Tibial nerve (tissue), 4 donors: Measurements from ENCODE around the gene PLCB1. TPM values are rescaled to one million over a fixed set of nuclear protein-coding genes. Genes with fewer than 3 reads are reported as not detected.

Source experiments
- DNase-seq, 2 donors: peaks; one replicate each; pipeline ENCODE4 v3.0.0-alpha.2; 2019; ENCODE audit warnings: low spot score in 2 of 2
- H3K27ac ChIP-seq, 4 donors: fragments of 200-600 bp; sonication (generic) in 3 of 4; one replicate each; pipeline ENCODE4 v1.5.1; 2017 to 2019; ENCODE audit warnings: mild to moderate bottlenecking in 1 of 4
- H3K27me3 ChIP-seq, 2 donors: fragments of 200-600 bp; sonication (generic) in 1 of 2; one replicate each; pipeline versions ENCODE4 v1.5.1 to v1.6.0; 2017 to 2019
- H3K36me3 ChIP-seq, 3 donors: fragments of 200-600 bp; sonication (generic); one replicate each; pipeline ENCODE4 v1.5.1; 2018 to 2019
- H3K4me1 ChIP-seq, 4 donors: fragments of 200-600 bp; sonication (generic) in 3 of 4; one replicate each; pipeline ENCODE4 v1.5.1; 2017 to 2019
- H3K4me3 ChIP-seq, 4 donors: fragments of 200-600 bp; sonication (generic) in 3 of 4; one replicate each; pipeline ENCODE4 v1.5.1; 2017 to 2019; ENCODE audit warnings: mild to moderate bottlenecking in 1 of 4, moderate library complexity in 1 of 4
- H3K9me3 ChIP-seq, 4 donors: fragments of 200-600 bp; sonication (generic) in 3 of 4; one replicate each; pipeline ENCODE4 v1.5.1; 2017 to 2019
- CTCF ChIP-seq, 5 experiments: fragments of 200-600 bp in 3 of 5; fragments of 450-650 bp in 2 of 5; sonication (generic) in 3 of 5; IDR thresholded peaks; one replicate each; pipeline ENCODE4 v1.5.1; 2016 to 2019; ENCODE audit warnings: antibody characterized with exemption in 5 of 5, mild to moderate bottlenecking in 3 of 5, moderate library complexity in 2 of 5
- EP300 ChIP-seq, 2 donors: sonication (generic); formaldehyde crosslinking; IDR thresholded peaks; one replicate each; pipeline ENCODE4 v1.6.1; 2017; ENCODE audit warnings: antibody characterized with exemption in 2 of 2, mild to moderate bottlenecking in 1 of 2
- POLR2A ChIP-seq, 2 donors: fragments of 450-650 bp; IDR thresholded peaks; one replicate each; pipeline ENCODE4 v1.6.1; 2017; ENCODE audit warnings: antibody characterized with exemption in 2 of 2, mild to moderate bottlenecking in 2 of 2, moderate library complexity in 2 of 2
- WGBS, 2 donors: methylation state at CpG; one replicate each; pipeline ENCODE4 v1.1.5; 2018; 5-methylcytosine and 5-hydroxymethylcytosine counted together
- total RNA-seq, 4 donors: library from RNA; depleted of rRNA; stranded (reverse); fragments of >200 nt; gene quantifications; one replicate each; pipeline ENCODE4 v1.1.0, GENCODE V29; 2016

PLCB1 gene
- total RNA-seq, 4 donors from 2014 or later, result 34.7 to 52.8 (median 39.2) TPM

- Histone ChIP-seq H3K36me3 (no peaks in the 10 kb centered on the region), H3K4me3 (no peak overlapping the region), H3K4me1 (peaks cover 0 to 12% (median 5%) of the 10 kb centered on the region in 4 donors), H3K27ac (no peak overlapping the region), H3K9me3 (no peaks in the 10 kb centered on the region), H3K27me3 (no peaks in the 10 kb centered on the region)
- WGBS, 2 donors, result 76 to 88% methylated on average over 1 of the region's 1 CpG
- TF ChIP-seq CTCF (IDR thresholded peaks at IDR 0.05), result no peak
- TF ChIP-seq POLR2A (IDR thresholded peaks at IDR 0.05), result no peak
- no peak for TF ChIP-seq EP300 (IDR thresholded peaks at IDR 0.05)
- no peak for DNase-seq
These were observed 232.6 kb downstream of the PLCB1 start for GRCh38 chr20:8364734-8365078.

- Histone ChIP-seq H3K4me3 (no peak overlapping the region), H3K4me1 (peaks cover 0 to 9% (median 5%) of the 10 kb centered on the region in 4 donors), H3K36me3 (no peaks in the 10 kb centered on the region), H3K9me3 (no peaks in the 10 kb centered on the region), H3K27ac (no peak overlapping the region), H3K27me3 (no peaks in the 10 kb centered on the region)
- no peak for DNase-seq
- TF ChIP-seq CTCF (IDR thresholded peaks at IDR 0.05), result no peak
- TF ChIP-seq EP300 (IDR thresholded peaks at IDR 0.05), result no peak
- TF ChIP-seq POLR2A (IDR thresholded peaks at IDR 0.05), result no peak
These were observed 233.6 kb downstream of the PLCB1 start for GRCh38 chr20:8365634-8366033.

GRCh38 chr20:8366303-8366923 is 234.3 kb downstream of the PLCB1 start:
- Histone ChIP-seq H3K4me1 (peaks cover 0 to 6% (median 2%) of the 10 kb centered on the region in 4 donors), H3K27me3 (no peaks in the 10 kb centered on the region), H3K36me3 (no peaks in the 10 kb centered on the region), H3K9me3 (no peaks in the 10 kb centered on the region), H3K27ac (no peak overlapping the region), H3K4me3 (no peak overlapping the region)
- 82 to 84% methylated on average over 5 of the region's 5 CpGs for WGBS, 2 donors
- DNase-seq, result no peak
- TF ChIP-seq POLR2A (IDR thresholded peaks at IDR 0.05) (no peak), EP300 (IDR thresholded peaks at IDR 0.05) (no peak), CTCF (IDR thresholded peaks at IDR 0.05) (no peak)

GRCh38 chr20:8367689-8368088 is 235.6 kb downstream of the PLCB1 start:
- H3K4me3 ChIP-seq, result no peak overlapping the region
- no peak for DNase-seq
- TF ChIP-seq CTCF (IDR thresholded peaks at IDR 0.05) (no peak), EP300 (IDR thresholded peaks at IDR 0.05) (no peak)
- no peaks in the 10 kb centered on the region for H3K36me3 ChIP-seq
- H3K27me3 ChIP-seq, result no peaks in the 10 kb centered on the region
- H3K27ac ChIP-seq, result no peak overlapping the region
- no peaks in the 10 kb centered on the region for H3K4me1 ChIP-seq
- 81 to 82% methylated on average over 7 of the region's 7 CpGs for WGBS, 2 donors
- H3K9me3 ChIP-seq, result no peaks in the 10 kb centered on the region

GRCh38 chr20:8368670-8369069 is 236.6 kb downstream of the PLCB1 start:
- TF ChIP-seq POLR2A (IDR thresholded peaks at IDR 0.05) (no peak), EP300 (IDR thresholded peaks at IDR 0.05) (no peak), CTCF (IDR thresholded peaks at IDR 0.05) (no peak)
- Histone ChIP-seq H3K9me3 (no peaks in the 10 kb centered on the region), H3K36me3 (no peaks in the 10 kb centered on the region), H3K4me3 (no peak overlapping the region), H3K4me1 (no peaks in the 10 kb centered on the region), H3K27me3 (no peaks in the 10 kb centered on the region), H3K27ac (no peak overlapping the region)
- 80 to 88% methylated on average over 3 of the region's 3 CpGs for WGBS, 2 donors
- no peak for DNase-seq
